HepG2 (cell line): ENCODE data around the gene CAMTA2. TPM values are rescaled to one million over a fixed set of nuclear protein-coding genes. Genes with fewer than 3 reads are reported as not detected.
A peak's percentile ranks its signal among the peaks of the same experiment; 100 is the strongest.

Experiments used
- ASH2L ChIP-seq: fragments of 300-600, 200-600 bp; sonication (generic); IDR thresholded peaks from 2 replicates; pipeline ENCODE4 v1.7.0; 2017; ENCODE audit warnings: low read depth, mild to moderate bottlenecking, moderate library complexity, mixed read lengths, low read length; ENCODE audit not compliant: insufficient read length
- ATM ChIP-seq: fragments of 450-650 bp; IDR thresholded peaks from 2 replicates; pipeline ENCODE4 v1.7.1; 2017; ENCODE audit warnings: mild to moderate bottlenecking, borderline replicate concordance
- CC2D1A ChIP-seq: sonication (generic); formaldehyde crosslinking; IDR thresholded peaks from 2 replicates; pipeline ENCODE4 v1.8.1; 2023; ENCODE audit warnings: mild to moderate bottlenecking, missing genetic modification reagents
- FIP1L1 ChIP-seq: fragments of 200-400 bp; formaldehyde crosslinking; IDR thresholded peaks from 2 replicates; pipeline ENCODE4 v1.6.1; 2018; ENCODE audit warnings: low read depth, mild to moderate bottlenecking, low read length, moderate library complexity, borderline replicate concordance; ENCODE audit not compliant: insufficient read depth
- HBP1 ChIP-seq: IDR thresholded peaks from 2 replicates; pipeline ENCODE4 v1.6.1; 2016; ENCODE audit warnings: low read depth, control low read depth
- ISX ChIP-seq: sonication (generic); formaldehyde crosslinking; conservative IDR thresholded peaks from 2 replicates; pipeline ENCODE4 v1.5.0; 2020; ENCODE audit warnings: missing genetic modification reagents
- MIER3 ChIP-seq: IDR thresholded peaks from 2 replicates; pipeline ENCODE4 v1.6.1; 2016; ENCODE audit warnings: missing compliant biosample characterization, borderline replicate concordance
- TCF7 ChIP-seq: sonication (generic); IDR thresholded peaks from 2 replicates; pipeline ENCODE4 v1.6.1; 2016; ENCODE audit warnings: antibody characterized with exemption, low read depth
- ZBTB3 ChIP-seq: sonication (generic); formaldehyde crosslinking; IDR thresholded peaks from 2 replicates; pipeline ENCODE4 v1.4.0; 2020; ENCODE audit warnings: low read depth, mild to moderate bottlenecking, moderate library complexity, missing genetic modification reagents, borderline replicate concordance
- ZNF562 ChIP-seq: sonication (generic); formaldehyde crosslinking; IDR thresholded peaks from 2 replicates; pipeline ENCODE4 v1.8.0; 2022; ENCODE audit warnings: missing genetic modification reagents, borderline replicate concordance
- ZNF564 ChIP-seq: sonication (generic); formaldehyde crosslinking; IDR thresholded peaks from 2 replicates; pipeline ENCODE4 v1.8.1; 2023; ENCODE audit warnings: mild to moderate bottlenecking, missing genetic modification reagents
- ZNF572 ChIP-seq: sonication (generic); formaldehyde crosslinking; IDR thresholded peaks from 2 replicates; pipeline ENCODE4 v1.5.1; 2020; ENCODE audit warnings: mild to moderate bottlenecking, missing genetic modification reagents
- ZSCAN25 ChIP-seq: sonication (generic); formaldehyde crosslinking; IDR thresholded peaks from 2 replicates; pipeline ENCODE4 v1.8.0; 2022; ENCODE audit warnings: mild to moderate bottlenecking, missing genetic modification reagents
- polyA plus RNA-seq, 8 experiments: library from polyadenylated mRNA; depleted of rRNA in 3 of 8; stranded (reverse) in 7 of 8; unstranded in 1 of 8; fragments of >200 nt; fragmentation: Illumina TruSeq in 4 of 8; extraction: Trizol in 4 of 8; gene quantifications; 2 replicates each; pipeline versions ENCODE4 v1.2.1 to v1.2.3, GENCODE V29; 2011 to 2016; ENCODE audit warnings: low read depth in 4 of 8, missing spikeins in 1 of 8, mixed read lengths in 1 of 8; ENCODE audit not compliant: insufficient read depth in 1 of 8
- total RNA-seq, 5 experiments: library from RNA; depleted of rRNA; stranded (reverse); fragments of >200 nt; fragmentation: Illumina TruSeq; extraction: Trizol; gene quantifications; 2 replicates each; pipeline ENCODE4 v1.2.3, GENCODE V29; 2016; ENCODE audit warnings: low read depth in 1 of 5
- TF ChIP-seq, protein P1 (sequence below): sonication (generic); formaldehyde crosslinking; IDR thresholded peaks from 2 replicates; pipeline ENCODE4 v1.8.1; 2023; ENCODE audit warnings: mild to moderate bottlenecking, missing genetic modification reagents
- TF ChIP-seq, protein P2 (sequence below): sonication (generic); formaldehyde crosslinking; IDR thresholded peaks from 2 replicates; pipeline ENCODE4 v1.4.0; 2020; ENCODE audit warnings: missing genetic modification reagents, borderline replicate concordance
- TF ChIP-seq, protein P3 (sequence below): sonication (generic); formaldehyde crosslinking; IDR thresholded peaks from 2 replicates; pipeline ENCODE4 v1.4.0; 2020; ENCODE audit warnings: missing genetic modification reagents, mild to moderate bottlenecking, borderline replicate concordance

CAMTA2 gene
- total and polyA plus RNA-seq, 2 of the 13 experiments (the other 11 are each of a cell fraction or from before 2014, with no cell fraction given): 4.1 to 7.1 TPM

- TF ChIP-seq, protein P1, sequence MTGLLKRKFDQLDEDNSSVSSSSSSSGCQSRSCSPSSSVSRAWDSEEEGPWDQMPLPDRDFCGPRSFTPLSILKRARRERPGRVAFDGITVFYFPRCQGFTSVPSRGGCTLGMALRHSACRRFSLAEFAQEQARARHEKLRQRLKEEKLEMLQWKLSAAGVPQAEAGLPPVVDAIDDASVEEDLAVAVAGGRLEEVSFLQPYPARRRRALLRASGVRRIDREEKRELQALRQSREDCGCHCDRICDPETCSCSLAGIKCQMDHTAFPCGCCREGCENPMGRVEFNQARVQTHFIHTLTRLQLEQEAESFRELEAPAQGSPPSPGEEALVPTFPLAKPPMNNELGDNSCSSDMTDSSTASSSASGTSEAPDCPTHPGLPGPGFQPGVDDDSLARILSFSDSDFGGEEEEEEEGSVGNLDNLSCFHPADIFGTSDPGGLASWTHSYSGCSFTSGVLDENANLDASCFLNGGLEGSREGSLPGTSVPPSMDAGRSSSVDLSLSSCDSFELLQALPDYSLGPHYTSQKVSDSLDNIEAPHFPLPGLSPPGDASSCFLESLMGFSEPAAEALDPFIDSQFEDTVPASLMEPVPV: 0 out of 2 replicates have a peak, but pooled peaks have one; percentile 52
- TF ChIP-seq TCF7: no peak
- no peak for TF ChIP-seq CC2D1A (CRISPR knock-in tag)
- TF ChIP-seq ZBTB3 (CRISPR knock-in tag): no peak
- no peak for TF ChIP-seq ATM
- no peak for TF ChIP-seq ZNF562 (CRISPR knock-in tag)
- TF ChIP-seq HBP1 (CRISPR knock-in tag): no peak
- TF ChIP-seq FIP1L1: no peak
- TF ChIP-seq, protein P2, sequence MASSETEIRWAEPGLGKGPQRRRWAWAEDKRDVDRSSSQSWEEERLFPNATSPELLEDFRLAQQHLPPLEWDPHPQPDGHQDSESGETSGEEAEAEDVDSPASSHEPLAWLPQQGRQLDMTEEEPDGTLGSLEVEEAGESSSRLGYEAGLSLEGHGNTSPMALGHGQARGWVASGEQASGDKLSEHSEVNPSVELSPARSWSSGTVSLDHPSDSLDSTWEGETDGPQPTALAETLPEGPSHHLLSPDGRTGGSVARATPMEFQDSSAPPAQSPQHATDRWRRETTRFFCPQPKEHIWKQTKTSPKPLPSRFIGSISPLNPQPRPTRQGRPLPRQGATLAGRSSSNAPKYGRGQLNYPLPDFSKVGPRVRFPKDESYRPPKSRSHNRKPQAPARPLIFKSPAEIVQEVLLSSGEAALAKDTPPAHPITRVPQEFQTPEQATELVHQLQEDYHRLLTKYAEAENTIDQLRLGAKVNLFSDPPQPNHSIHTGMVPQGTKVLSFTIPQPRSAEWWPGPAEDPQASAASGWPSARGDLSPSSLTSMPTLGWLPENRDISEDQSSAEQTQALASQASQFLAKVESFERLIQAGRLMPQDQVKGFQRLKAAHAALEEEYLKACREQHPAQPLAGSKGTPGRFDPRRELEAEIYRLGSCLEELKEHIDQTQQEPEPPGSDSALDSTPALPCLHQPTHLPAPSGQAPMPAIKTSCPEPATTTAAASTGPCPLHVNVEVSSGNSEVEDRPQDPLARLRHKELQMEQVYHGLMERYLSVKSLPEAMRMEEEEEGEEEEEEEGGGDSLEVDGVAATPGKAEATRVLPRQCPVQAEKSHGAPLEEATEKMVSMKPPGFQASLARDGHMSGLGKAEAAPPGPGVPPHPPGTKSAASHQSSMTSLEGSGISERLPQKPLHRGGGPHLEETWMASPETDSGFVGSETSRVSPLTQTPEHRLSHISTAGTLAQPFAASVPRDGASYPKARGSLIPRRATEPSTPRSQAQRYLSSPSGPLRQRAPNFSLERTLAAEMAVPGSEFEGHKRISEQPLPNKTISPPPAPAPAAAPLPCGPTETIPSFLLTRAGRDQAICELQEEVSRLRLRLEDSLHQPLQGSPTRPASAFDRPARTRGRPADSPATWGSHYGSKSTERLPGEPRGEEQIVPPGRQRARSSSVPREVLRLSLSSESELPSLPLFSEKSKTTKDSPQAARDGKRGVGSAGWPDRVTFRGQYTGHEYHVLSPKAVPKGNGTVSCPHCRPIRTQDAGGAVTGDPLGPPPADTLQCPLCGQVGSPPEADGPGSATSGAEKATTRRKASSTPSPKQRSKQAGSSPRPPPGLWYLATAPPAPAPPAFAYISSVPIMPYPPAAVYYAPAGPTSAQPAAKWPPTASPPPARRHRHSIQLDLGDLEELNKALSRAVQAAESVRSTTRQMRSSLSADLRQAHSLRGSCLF (CRISPR knock-in tag): no peak
- 0 out of 2 replicates have a peak, but pooled peaks have one; percentile 15 for TF ChIP-seq ZNF572 (CRISPR knock-in tag)
- TF ChIP-seq ZNF564 (CRISPR knock-in tag): 0 out of 2 replicates have a peak, but pooled peaks have one; percentile 43
- no peak; the same call in 1 of the 2 replicates for TF ChIP-seq ZSCAN25
- TF ChIP-seq, protein P3, sequence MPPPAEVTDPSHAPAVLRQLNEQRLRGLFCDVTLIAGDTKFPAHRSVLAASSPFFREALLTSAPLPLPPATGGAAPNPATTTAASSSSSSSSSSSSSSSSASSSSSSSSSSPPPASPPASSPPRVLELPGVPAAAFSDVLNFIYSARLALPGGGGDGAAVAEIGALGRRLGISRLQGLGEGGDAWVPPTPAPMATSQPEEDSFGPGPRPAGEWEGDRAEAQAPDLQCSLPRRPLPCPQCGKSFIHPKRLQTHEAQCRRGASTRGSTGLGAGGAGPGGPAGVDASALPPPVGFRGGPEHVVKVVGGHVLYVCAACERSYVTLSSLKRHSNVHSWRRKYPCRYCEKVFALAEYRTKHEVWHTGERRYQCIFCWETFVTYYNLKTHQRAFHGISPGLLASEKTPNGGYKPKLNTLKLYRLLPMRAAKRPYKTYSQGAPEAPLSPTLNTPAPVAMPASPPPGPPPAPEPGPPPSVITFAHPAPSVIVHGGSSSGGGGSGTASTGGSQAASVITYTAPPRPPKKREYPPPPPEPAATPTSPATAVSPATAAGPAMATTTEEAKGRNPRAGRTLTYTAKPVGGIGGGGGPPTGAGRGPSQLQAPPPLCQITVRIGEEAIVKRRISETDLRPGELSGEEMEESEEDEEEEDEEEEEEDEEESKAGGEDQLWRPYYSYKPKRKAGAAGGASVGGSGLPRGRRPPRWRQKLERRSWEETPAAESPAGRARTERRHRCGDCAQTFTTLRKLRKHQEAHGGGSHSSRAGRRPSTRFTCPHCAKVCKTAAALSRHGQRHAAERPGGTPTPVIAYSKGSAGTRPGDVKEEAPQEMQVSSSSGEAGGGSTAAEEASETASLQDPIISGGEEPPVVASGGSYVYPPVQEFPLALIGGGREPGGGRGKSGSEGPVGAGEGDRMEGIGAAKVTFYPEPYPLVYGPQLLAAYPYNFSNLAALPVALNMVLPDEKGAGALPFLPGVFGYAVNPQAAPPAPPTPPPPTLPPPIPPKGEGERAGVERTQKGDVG: no peak
- peak; percentile 89 for TF ChIP-seq ASH2L
- TF ChIP-seq MIER3: no peak; the same call in 1 of the 2 replicates
- TF ChIP-seq ISX: no peak
These were observed 39.1 kb downstream of the CAMTA2 start, which contains the start of gene PFN1 (continued) for GRCh38 chr17:4948166-4948930.
